HG02623 (cell line): ENCODE measurements around the gene FILIP1.
"Not testable (repeated sequence)": the region's sequence is repeated elsewhere in the genome, so short reads cannot be mapped to it uniquely, and the experiment has no call there.

Experiments
- ATAC-seq: cut with Tn5 transposase; IDR thresholded peaks from one replicate; pipeline ENCODE4 v1.9.1; 2021; ENCODE audit warnings: moderate library complexity; ENCODE audit not compliant: unreplicated experiment

The FILIP1 gene

GRCh38 chr6:75463061-75463460 is 30.5 kb downstream of the FILIP1 start:
- ATAC-seq, result no peak

GRCh38 chr6:75460681-75461080 is 32.9 kb downstream of the FILIP1 start:
- ATAC-seq, result no peak

GRCh38 chr6:75458895-75459294 is 34.7 kb downstream of the FILIP1 start:
- ATAC-seq, result no peak

GRCh38 chr6:75450903-75451302 is 42.7 kb downstream of the FILIP1 start:
- ATAC-seq, result no peak

GRCh38 chr6:75449630-75450206 is 43.9 kb downstream of the FILIP1 start:
- no peak for ATAC-seq

GRCh38 chr6:75446241-75446880 is 47.2 kb downstream of the FILIP1 start:
- no peak for ATAC-seq

GRCh38 chr6:75445738-75446137 is 47.9 kb downstream of the FILIP1 start:
- no peak for ATAC-seq

GRCh38 chr6:75444899-75445298 is 48.7 kb downstream of the FILIP1 start:
- no peak for ATAC-seq

GRCh38 chr6:75441883-75442282 is 51.7 kb downstream of the FILIP1 start:
- not testable (repeated sequence) for ATAC-seq

GRCh38 chr6:75441479-75441878 is 52.1 kb downstream of the FILIP1 start:
- ATAC-seq, result not testable (repeated sequence)

GRCh38 chr6:75438442-75439116 is 55.0 kb downstream of the FILIP1 start:
- ATAC-seq, result no peak

- no peak for ATAC-seq
These were observed 55.6 kb downstream of the FILIP1 start for GRCh38 chr6:75438013-75438431.

GRCh38 chr6:75437421-75437891 is 56.1 kb downstream of the FILIP1 start:
- no peak for ATAC-seq

- ATAC-seq, result no peak
These were observed 56.7 kb downstream of the FILIP1 start for GRCh38 chr6:75436869-75437268.

- not testable (repeated sequence) for ATAC-seq
These were observed 60.8 kb downstream of the FILIP1 start for GRCh38 chr6:75432809-75433208.

GRCh38 chr6:75431379-75431778 is 62.2 kb downstream of the FILIP1 start:
- ATAC-seq, result no peak

- ATAC-seq, result no peak
These were observed 62.8 kb downstream of the FILIP1 start for GRCh38 chr6:75430631-75431325.

GRCh38 chr6:75429061-75429703 is 64.4 kb downstream of the FILIP1 start:
- ATAC-seq, result no peak

- no peak for ATAC-seq
These were observed 65.4 kb downstream of the FILIP1 start for GRCh38 chr6:75428204-75428603.

- ATAC-seq, result no peak
These were observed 66.3 kb downstream of the FILIP1 start for GRCh38 chr6:75427329-75427728.
